Central memory CD8-positive, alpha-beta T cell (primary cell): ENCODE measurements around the gene LMAN2L.

Source experiments
- ATAC-seq: fragments of 150-1000 bp; cut with Tn5 transposase; replicated peaks from 2 replicates; pipeline ENCODE4 v1.10.0; 2022; ENCODE audit warnings: mild to moderate bottlenecking, moderate FRiP score, moderate number of reproducible peaks; ENCODE audit not compliant: poor library complexity, severe bottlenecking; ENCODE audit errors: extremely low read depth
- DNase-seq, 2 donors: peaks; one replicate each; pipeline ENCODE4 v3.0.0; 2021; ENCODE audit warnings: low spot score in 2 of 2
- H3K27ac Mint-ChIP-seq: one replicate; pipeline ENCODE4 v1.8.0; 2022; ENCODE audit warnings: low read depth, mild to moderate bottlenecking, moderate library complexity, mixed read lengths
- H3K27me3 Mint-ChIP-seq: one replicate; pipeline ENCODE4 v1.8.0; 2022; ENCODE audit warnings: mixed read lengths
- H3K36me3 Mint-ChIP-seq: one replicate; pipeline ENCODE4 v1.8.0; 2022; ENCODE audit warnings: mild to moderate bottlenecking, moderate library complexity, mixed read lengths; ENCODE audit not compliant: insufficient read depth
- H3K4me1 Mint-ChIP-seq: one replicate; pipeline ENCODE4 v1.8.0; 2022; ENCODE audit warnings: mixed read lengths
- H3K4me3 Mint-ChIP-seq: one replicate; pipeline ENCODE4 v1.8.0; 2022; ENCODE audit warnings: mild to moderate bottlenecking, moderate library complexity, mixed read lengths
- H3K9me3 Mint-ChIP-seq: one replicate; pipeline ENCODE4 v1.8.0; 2022; ENCODE audit warnings: mixed read lengths

The LMAN2L gene

GRCh38 chr2:96756788-96757476 is 17.1 kb upstream of the LMAN2L start:
- ATAC-seq = no peak
- Mint-ChIP-seq H3K4me3 (no peak overlapping the region), H3K9me3 (no peaks in the 10 kb centered on the region), H3K27ac (no peak overlapping the region), H3K36me3 (peaks cover 3% of the 10 kb centered on the region), H3K4me1 (peaks cover 29% of the 10 kb centered on the region), H3K27me3 (no peaks in the 10 kb centered on the region)
- DNase-seq = no peak

DNA sequence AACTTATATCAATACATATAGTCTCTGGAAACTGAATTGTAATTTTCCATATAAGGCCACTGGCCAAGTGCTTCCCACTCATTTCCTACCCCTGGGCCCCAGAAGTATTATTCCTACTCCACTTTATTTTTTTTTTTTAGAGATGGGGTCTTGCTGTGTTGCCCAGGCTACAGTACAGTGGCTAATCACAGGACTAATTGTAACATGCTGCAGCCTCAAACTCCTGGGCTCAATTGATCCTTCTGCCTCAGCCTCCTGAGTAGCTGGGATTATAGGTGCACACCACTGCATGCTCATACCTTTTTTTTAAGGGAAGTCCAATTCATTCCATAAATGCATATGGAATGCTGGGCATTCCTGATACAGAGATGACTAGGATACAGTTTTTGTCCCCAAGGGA is 14.5 kb upstream of the LMAN2L start:
- H3K27ac Mint-ChIP-seq = no peak overlapping the region
- ATAC-seq = no peak
- H3K9me3 Mint-ChIP-seq = no peaks in the 10 kb centered on the region
- DNase-seq = no peak
- peaks cover 3% of the 10 kb centered on the region for H3K36me3 Mint-ChIP-seq
- H3K27me3 Mint-ChIP-seq = no peaks in the 10 kb centered on the region
- peaks cover 10% of the 10 kb centered on the region for H3K4me1 Mint-ChIP-seq
- H3K4me3 Mint-ChIP-seq = no peak overlapping the region

GRCh38 chr2:96753661-96754282 is 13.9 kb upstream of the LMAN2L start:
- H3K9me3 Mint-ChIP-seq = no peaks in the 10 kb centered on the region
- peaks cover 5% of the 10 kb centered on the region for H3K4me1 Mint-ChIP-seq
- H3K27me3 Mint-ChIP-seq = no peaks in the 10 kb centered on the region

GRCh38 chr2:96751800-96752199 is 11.9 kb upstream of the LMAN2L start:
- no peaks in the 10 kb centered on the region for H3K4me1 Mint-ChIP-seq
- H3K9me3 Mint-ChIP-seq = no peaks in the 10 kb centered on the region
- H3K4me3 Mint-ChIP-seq = no peak overlapping the region
- H3K27me3 Mint-ChIP-seq = no peaks in the 10 kb centered on the region
- ATAC-seq (no peak), DNase-seq (no peak)
- H3K36me3 Mint-ChIP-seq = peaks cover 3% of the 10 kb centered on the region
- H3K27ac Mint-ChIP-seq = no peak overlapping the region

More at GRCh38 chr2:96753661-96754282, 13.9 kb upstream of the LMAN2L start:
- ATAC-seq (no peak), DNase-seq (no peak)
- Mint-ChIP-seq H3K27ac (no peak overlapping the region), H3K4me3 (no peak overlapping the region), H3K36me3 (peaks cover 3% of the 10 kb centered on the region)

- no peaks in the 10 kb centered on the region for H3K9me3 Mint-ChIP-seq
- no peaks in the 10 kb centered on the region for H3K36me3 Mint-ChIP-seq
- H3K4me3 Mint-ChIP-seq = no peak overlapping the region
- DNase-seq (no peak), ATAC-seq (no peak)
- H3K27ac Mint-ChIP-seq = no peak overlapping the region
- H3K4me1 Mint-ChIP-seq = no peaks in the 10 kb centered on the region
- no peaks in the 10 kb centered on the region for H3K27me3 Mint-ChIP-seq
These were observed 7.3 kb upstream of the LMAN2L start for GRCh38 chr2:96747061-96747617.

DNA sequence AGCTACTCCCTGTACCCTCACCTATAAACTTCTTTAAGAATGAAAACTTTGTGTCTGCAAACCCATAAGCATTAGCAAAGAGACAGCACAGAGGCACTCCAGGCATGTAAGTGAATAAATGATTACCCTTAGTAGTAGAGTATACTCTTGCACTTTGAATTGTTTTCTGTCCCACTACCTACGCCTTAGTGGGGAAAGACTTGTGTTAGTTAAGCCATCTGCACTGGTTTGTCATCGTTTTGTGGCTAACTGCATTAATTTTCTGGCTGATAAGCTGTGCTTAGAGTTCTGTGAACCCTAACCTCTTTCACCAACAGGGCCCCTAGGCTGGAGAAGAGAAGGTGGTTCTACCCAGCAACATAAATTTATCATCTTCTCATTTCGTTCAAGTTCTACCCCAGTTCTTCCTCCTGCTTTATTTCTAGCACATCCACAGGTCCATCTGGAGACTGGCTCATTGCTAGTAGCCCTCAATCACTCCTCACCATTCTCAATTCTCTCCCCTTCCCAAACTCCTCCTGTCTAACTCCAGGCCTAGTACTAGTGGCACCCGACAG is 710 bp downstream of the LMAN2L start:
- Mint-ChIP-seq H3K4me1 (peaks cover 43% of the 10 kb centered on the region), H3K9me3 (no peaks in the 10 kb centered on the region), H3K27me3 (no peaks in the 10 kb centered on the region), H3K4me3 (peak overlapping the region; percentile 98), H3K36me3 (peaks cover 11% of the 10 kb centered on the region), H3K27ac (peak overlapping the region; percentile 95)
- ATAC-seq (no peak), DNase-seq (no peak)

GRCh38 chr2:96737831-96738230 is 2.0 kb downstream of the LMAN2L start:
- DNase-seq (no peak), ATAC-seq (no peak)
- H3K4me1 Mint-ChIP-seq = peaks cover 43% of the 10 kb centered on the region
- H3K9me3 Mint-ChIP-seq = no peaks in the 10 kb centered on the region
- H3K27ac Mint-ChIP-seq = no peak overlapping the region
- no peak overlapping the region for H3K4me3 Mint-ChIP-seq
- peaks cover 17% of the 10 kb centered on the region for H3K36me3 Mint-ChIP-seq
- no peaks in the 10 kb centered on the region for H3K27me3 Mint-ChIP-seq

DNA sequence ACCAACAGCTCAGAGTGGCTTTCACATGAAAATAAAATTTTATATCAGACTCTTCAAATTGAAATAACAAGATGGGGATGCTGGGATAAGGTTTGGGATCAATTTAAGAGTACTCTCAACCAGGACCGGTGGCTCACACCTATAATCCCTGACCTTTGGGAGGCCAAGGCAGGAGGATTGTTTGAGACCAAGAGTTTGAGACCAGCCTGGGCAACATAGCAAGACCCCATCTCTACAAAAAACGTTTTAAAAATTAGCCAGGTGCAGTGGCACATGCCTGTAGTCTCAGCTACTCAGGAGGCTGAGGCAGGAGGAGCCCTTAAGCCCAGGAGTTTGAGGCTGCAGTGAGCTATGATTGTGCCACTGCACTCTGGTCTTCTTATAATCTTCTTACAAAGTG is 2.6 kb downstream of the LMAN2L start:
- H3K27ac Mint-ChIP-seq = no peak overlapping the region
- H3K4me1 Mint-ChIP-seq = peaks cover 43% of the 10 kb centered on the region
- H3K27me3 Mint-ChIP-seq = no peaks in the 10 kb centered on the region
- H3K4me3 Mint-ChIP-seq = no peak overlapping the region
- no peaks in the 10 kb centered on the region for H3K9me3 Mint-ChIP-seq
- ATAC-seq = no peak
- H3K36me3 Mint-ChIP-seq = peaks cover 18% of the 10 kb centered on the region
- no peak for DNase-seq

- DNase-seq (no peak), ATAC-seq (no peak)
- peaks cover 32% of the 10 kb centered on the region for H3K36me3 Mint-ChIP-seq
- peaks cover 31% of the 10 kb centered on the region for H3K4me1 Mint-ChIP-seq
- H3K27me3 Mint-ChIP-seq = no peaks in the 10 kb centered on the region
- no peak overlapping the region for H3K27ac Mint-ChIP-seq
- no peak overlapping the region for H3K4me3 Mint-ChIP-seq
- no peaks in the 10 kb centered on the region for H3K9me3 Mint-ChIP-seq
These were observed 4.8 kb downstream of the LMAN2L start for GRCh38 chr2:96734880-96735583.

DNA sequence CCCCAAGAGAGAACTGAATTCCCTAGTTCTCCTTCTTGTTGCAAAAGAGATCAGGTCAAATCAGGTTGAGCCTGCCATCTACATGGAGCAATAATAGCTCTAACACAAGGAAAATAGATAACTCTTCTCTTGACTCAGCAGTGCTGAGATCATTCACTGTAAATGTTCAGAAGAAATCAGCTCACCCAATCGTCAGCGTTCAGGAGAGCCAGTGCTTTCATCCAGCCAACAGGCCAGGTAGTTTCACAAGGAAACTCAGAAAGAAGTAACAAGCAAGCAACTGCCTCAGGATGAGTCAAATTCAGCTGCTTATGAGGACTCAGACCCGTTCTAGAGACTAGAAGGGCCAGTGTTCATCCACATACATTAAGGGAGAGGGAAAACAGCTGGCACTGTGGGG is 5.9 kb downstream of the LMAN2L start:
- H3K27me3 Mint-ChIP-seq = no peaks in the 10 kb centered on the region
- H3K4me1 Mint-ChIP-seq = peaks cover 20% of the 10 kb centered on the region
- no peak overlapping the region for H3K27ac Mint-ChIP-seq
- ATAC-seq (no peak), DNase-seq (no peak)
- no peak overlapping the region for H3K4me3 Mint-ChIP-seq
- no peaks in the 10 kb centered on the region for H3K9me3 Mint-ChIP-seq
- H3K36me3 Mint-ChIP-seq = peaks cover 30% of the 10 kb centered on the region

- no peak overlapping the region for H3K27ac Mint-ChIP-seq
- no peak overlapping the region for H3K4me3 Mint-ChIP-seq
- DNase-seq (no peak), ATAC-seq (no peak)
- no peaks in the 10 kb centered on the region for H3K27me3 Mint-ChIP-seq
- peaks cover 8% of the 10 kb centered on the region for H3K4me1 Mint-ChIP-seq
- peaks cover 33% of the 10 kb centered on the region for H3K36me3 Mint-ChIP-seq
- no peaks in the 10 kb centered on the region for H3K9me3 Mint-ChIP-seq
These were observed 9.7 kb downstream of the LMAN2L start for GRCh38 chr2:96730212-96730611.

GRCh38 chr2:96729748-96730147 is 10.1 kb downstream of the LMAN2L start:
- no peaks in the 10 kb centered on the region for H3K27me3 Mint-ChIP-seq
- no peak for DNase-seq
- no peaks in the 10 kb centered on the region for H3K9me3 Mint-ChIP-seq

More at GRCh38 chr2:96729748-96730147, 10.1 kb downstream of the LMAN2L start:
- Mint-ChIP-seq H3K4me3 (no peak overlapping the region), H3K36me3 (peaks cover 31% of the 10 kb centered on the region), H3K4me1 (peaks cover 4% of the 10 kb centered on the region), H3K27ac (no peak overlapping the region)
- ATAC-seq = no peak
